ENCODE data around the gene VGLL1.

The VGLL1 gene

GRCh38 chrX:136491832-136492231, 40.2 kb upstream of the VGLL1 start:
- Histone ChIP-seq H2AFZ (ENCODE audit: low read length) (no peak overlapping the region), H4K20me1 (ENCODE audit: insufficient read depth, low read length) (no peaks in the 10 kb centered on the region), H3K27ac (ENCODE audit: low read length) (no peak overlapping the region), H3K36me3 (replicated peaks; ENCODE audit: insufficient read depth, low read length) (no peaks in the 10 kb centered on the region), H3K9me2 (replicated peaks; ENCODE audit: insufficient read depth, low read length) (no peaks in the 10 kb centered on the region), H3K4me2 (ENCODE audit: low read depth, low read length) (no peak overlapping the region), H3K9me3 (replicated peaks; ENCODE audit: insufficient read depth, low read length) (no peaks in the 10 kb centered on the region), H3K4me3 (ENCODE audit: low read length) (no peak overlapping the region), H3K9ac (ENCODE audit: low read length) (no peak overlapping the region), H3K4me1 (ENCODE audit: low read length) (no peaks in the 10 kb centered on the region), H3K79me2 (ENCODE audit: low read length) (no peaks in the 10 kb centered on the region), H3K27me3 (replicated peaks; ENCODE audit: insufficient read depth, low read length) (no peaks in the 10 kb centered on the region), H3F3A (ENCODE audit: insufficient read depth, low read length) (peaks cover 6% of the 10 kb centered on the region)
- TF ChIP-seq EZH2phosphoT487 (IDR thresholded peaks at IDR 0.05; ENCODE audit: low read length) = no peak
- TF ChIP-seq CTCF (IDR thresholded peaks at IDR 0.05; ENCODE audit: low read length) = no peak
- TF ChIP-seq EZH2 (optimal IDR thresholded peaks at IDR 0.05; ENCODE audit: low read depth, low read length) = no peak
- no peak for DNase-seq

GRCh38 chrX:136493011-136493410, 39.0 kb upstream of the VGLL1 start:
- Histone ChIP-seq H4K20me1 (ENCODE audit: insufficient read depth, low read length) (no peaks in the 10 kb centered on the region), H3K9me3 (replicated peaks; ENCODE audit: insufficient read depth, low read length) (no peaks in the 10 kb centered on the region), H3K9ac (ENCODE audit: low read length) (no peak overlapping the region), H3K4me3 (ENCODE audit: low read length) (no peak overlapping the region), H3K27ac (ENCODE audit: low read length) (no peak overlapping the region), H3K27me3 (replicated peaks; ENCODE audit: insufficient read depth, low read length) (no peaks in the 10 kb centered on the region), H2AFZ (ENCODE audit: low read length) (no peak overlapping the region), H3K36me3 (replicated peaks; ENCODE audit: insufficient read depth, low read length) (no peaks in the 10 kb centered on the region), H3F3A (ENCODE audit: insufficient read depth, low read length) (peaks cover 10% of the 10 kb centered on the region), H3K9me2 (replicated peaks; ENCODE audit: insufficient read depth, low read length) (no peaks in the 10 kb centered on the region), H3K4me1 (ENCODE audit: low read length) (no peaks in the 10 kb centered on the region), H3K4me2 (ENCODE audit: low read depth, low read length) (no peak overlapping the region), H3K79me2 (ENCODE audit: low read length) (peaks cover 5% of the 10 kb centered on the region)
- TF ChIP-seq EZH2 (optimal IDR thresholded peaks at IDR 0.05; ENCODE audit: low read depth, low read length) (no peak), CTCF (IDR thresholded peaks at IDR 0.05; ENCODE audit: low read length) (no peak), EZH2phosphoT487 (IDR thresholded peaks at IDR 0.05; ENCODE audit: low read length) (no peak)
- DNase-seq = no peak

- no peak for DNase-seq
- no peak overlapping the region for H3K9ac ChIP-seq (ENCODE audit: low read length)
These were observed 37.0 kb upstream of the VGLL1 start for GRCh38 chrX:136495043-136495442.

More at GRCh38 chrX:136495043-136495442, 37.0 kb upstream of the VGLL1 start:
- H3K4me1 ChIP-seq (ENCODE audit: low read length) = no peaks in the 10 kb centered on the region
- no peaks in the 10 kb centered on the region for H3K9me2 ChIP-seq (replicated peaks; ENCODE audit: insufficient read depth, low read length)
- H3K4me2 ChIP-seq (ENCODE audit: low read depth, low read length) = no peak overlapping the region
- no peaks in the 10 kb centered on the region for H3K27me3 ChIP-seq (replicated peaks; ENCODE audit: insufficient read depth, low read length)
- no peaks in the 10 kb centered on the region for H4K20me1 ChIP-seq (ENCODE audit: insufficient read depth, low read length)
- TF ChIP-seq EZH2 (optimal IDR thresholded peaks at IDR 0.05; ENCODE audit: low read depth, low read length) (no peak), CTCF (IDR thresholded peaks at IDR 0.05; ENCODE audit: low read length) (no peak), EZH2phosphoT487 (IDR thresholded peaks at IDR 0.05; ENCODE audit: low read length) (no peak)
- H3K9me3 ChIP-seq (replicated peaks; ENCODE audit: insufficient read depth, low read length) = no peaks in the 10 kb centered on the region
- no peak overlapping the region for H3K27ac ChIP-seq (ENCODE audit: low read length)
- no peak overlapping the region for H3K4me3 ChIP-seq (ENCODE audit: low read length)
- H3K79me2 ChIP-seq (ENCODE audit: low read length) = peaks cover 22% of the 10 kb centered on the region
- no peak overlapping the region for H2AFZ ChIP-seq (ENCODE audit: low read length)
- H3F3A ChIP-seq (ENCODE audit: insufficient read depth, low read length) = peaks cover 10% of the 10 kb centered on the region
- no peaks in the 10 kb centered on the region for H3K36me3 ChIP-seq (replicated peaks; ENCODE audit: insufficient read depth, low read length)
